GM12878 (cell line): ENCODE results near the gene RAP1GAP2. TPM values are rescaled to one million over a fixed set of nuclear protein-coding genes. Genes with fewer than 3 reads are reported as not detected.

ENCODE experiments used
- ATAC-seq: fragments of 200-7000 bp; cut with Tn5 transposase; 3 replicates; pipeline ENCODE4 v1.9.1; 2020; ENCODE audit warnings: mild to moderate bottlenecking, moderate library complexity
- BruUV-seq: library from RNA; stranded (reverse); fragments of 400-500 nt; replicated peaks from 2 replicates; lab custom pipeline; 2021; lab: Mats Ljungman, UMichigan
- CTCF ChIA-PET: fragments of 300-600 bp; sonication (Branson Sonifier 250); formaldehyde crosslinking; extraction: SDS; loops from one replicate; lab custom pipeline; 2021; ENCODE audit warnings: inconsistent platforms; lab: Yijun Ruan, JAX
- POLR2A ChIA-PET: fragments of 350-600 bp; formaldehyde crosslinking; extraction: SDS; loops from one replicate; lab custom pipeline; 2021; ENCODE audit warnings: inconsistent platforms; lab: Charles Lee
- RAD21 ChIA-PET: fragments of 300-600 bp; sonication (Branson Sonifier 250); formaldehyde crosslinking; loops from one replicate; lab custom pipeline; 2023; ENCODE audit warnings: antibody characterized with exemption; ENCODE audit not compliant: unreplicated experiment; lab: Charles Lee
- SMC1A ChIA-PET: fragments of 300-600 bp; sonication (Branson Sonifier 250); formaldehyde crosslinking; loops from one replicate; lab custom pipeline; 2023; ENCODE audit not compliant: unreplicated experiment, uncharacterized antibody; lab: Charles Lee
- DNase-seq: peaks from one replicate; pipeline ENCODE4 v3.0.0-alpha.2; 2011; ENCODE audit warnings: low read depth, low spot score
- FAIRE-seq: peaks from 3 replicates; lab custom pipeline; 2011; peaks lifted over from hg19 to GRCh38; lab: Jason Lieb, UNC
- H2AFZ ChIP-seq: 2 replicates; pipeline ENCODE4 v1.6.0; 2011; ENCODE audit warnings: low read depth, low read length, control low read depth; ENCODE audit not compliant: control insufficient read depth
- H3K27ac ChIP-seq: 2 replicates; pipeline ENCODE4 v1.5.1; 2011; ENCODE audit warnings: control low read depth; ENCODE audit not compliant: control insufficient read depth, insufficient read depth
- H3K27me3 ChIP-seq, 2 experiments: replicated peaks in 1 of 2; 2 replicates each; pipeline versions ENCODE4 v1.6.0 to v1.6.1; 2011; ENCODE audit warnings: low read length in 1 of 2; ENCODE audit not compliant: control insufficient read depth in 2 of 2, insufficient read depth in 2 of 2
- H3K36me3 ChIP-seq, 2 experiments: 2 replicates each; pipeline ENCODE4 v1.5.1; 2011; ENCODE audit warnings: low read length in 1 of 2; ENCODE audit not compliant: control insufficient read depth in 2 of 2, insufficient read depth in 2 of 2
- H3K4me1 ChIP-seq: 2 replicates; pipeline ENCODE4 v1.6.1; 2011; ENCODE audit warnings: mild to moderate bottlenecking, low read length, moderate library complexity, mixed read lengths; ENCODE audit not compliant: control insufficient read depth, insufficient read depth
- H3K4me2 ChIP-seq: 2 replicates; pipeline ENCODE4 v1.6.0; 2011; ENCODE audit warnings: control low read depth; ENCODE audit not compliant: control insufficient read depth, insufficient read depth
- H3K4me3 ChIP-seq: fragments of 200-600 bp; sonication (generic); 2 replicates; pipeline ENCODE4 v1.5.1; 2016
- H3K79me2 ChIP-seq: 2 replicates; pipeline ENCODE4 v1.6.0; 2011; ENCODE audit warnings: low read length; ENCODE audit not compliant: control insufficient read depth, insufficient read depth
- H3K9ac ChIP-seq: 2 replicates; pipeline ENCODE4 v1.8.0; 2011; ENCODE audit warnings: low read length, control low read depth, mixed read lengths; ENCODE audit not compliant: control insufficient read depth, insufficient read depth
- H3K9me3 ChIP-seq: replicated peaks from 3 replicates; pipeline ENCODE4 v1.5.1; 2011; ENCODE audit warnings: mild to moderate bottlenecking, low read length; ENCODE audit not compliant: control insufficient read depth, insufficient read depth
- H4K20me1 ChIP-seq: 2 replicates; pipeline ENCODE4 v1.6.0; 2011; ENCODE audit not compliant: control insufficient read depth, insufficient read depth
- CEBPB ChIP-seq, 2 experiments: fragments of 150-350 bp in 1 of 2; IDR thresholded peaks; 2 replicates each; pipeline ENCODE4 v1.6.1; 2012 to 2014; ENCODE audit warnings: low read depth in 2 of 2, low read length in 2 of 2, borderline replicate concordance in 1 of 2, inconsistent platforms in 1 of 2
- EED ChIP-seq: sonication (generic); IDR thresholded peaks from 2 replicates; pipeline ENCODE4 v1.6.1; 2016; ENCODE audit warnings: antibody characterized with exemption, low read depth
- POLR2A ChIP-seq: IDR thresholded peaks from 2 replicates; pipeline ENCODE4 v1.6.1; 2011; ENCODE audit warnings: low read depth, mild to moderate bottlenecking, low read length
- RFX5 ChIP-seq: IDR thresholded peaks from 2 replicates; pipeline ENCODE4 v1.6.1; 2011; ENCODE audit warnings: low read depth, low read length, improper control_type of control experiment
- SIX5 ChIP-seq: IDR thresholded peaks from 2 replicates; pipeline ENCODE4 v1.6.1; 2011; ENCODE audit warnings: mild to moderate bottlenecking, low read depth, low read length, moderate library complexity; ENCODE audit not compliant: severe bottlenecking
- WGBS: methylation state at CpG from one replicate; pipeline ENCODE4 v1.1.6; 2016; ENCODE audit warnings: low lambda C conversion rate; ENCODE audit not compliant: insufficient replicate concordance, insufficient coverage; ENCODE audit errors: missing lambda C conversion rate; 5-methylcytosine and 5-hydroxymethylcytosine counted together
- in situ Hi-C: fragments of 300-500 bp; cut with MboI; formaldehyde crosslinking; loops from 9 replicates; pipeline ENCODE4 v1.14.3; 2018; ENCODE audit warnings: mixed read lengths
- intact Hi-C: fragments of 100-400 bp; cut with micrococcal nuclease; formaldehyde crosslinking; loops from one replicate; pipeline ENCODE4 v1.14.2; 2022; ENCODE audit not compliant: unreplicated experiment
- polyA plus RNA-seq, 11 experiments: library from polyadenylated mRNA; depleted of rRNA in 4 of 11; unstranded in 6 of 11; stranded (reverse) in 5 of 11; fragments of >200 nt; fragmentation: Nextera tagmentation in 4 of 11; fragmentation: Illumina TruSeq in 1 of 11; extraction: Ambion mirVana in 4 of 11; extraction: Trizol in 1 of 11; gene quantifications; 1 replicate in 1 of 11; 2 replicates in 10 of 11; pipeline versions ENCODE4 v1.2.1 to v1.2.3, GENCODE V29; 2011 to 2016; ENCODE audit warnings: inconsistent platforms in 2 of 11, missing spikeins in 2 of 11, low read depth in 1 of 11
- total RNA-seq, 4 experiments: library from RNA; depleted of rRNA in 3 of 4; stranded (reverse); fragments of >200 nt in 3 of 4; fragmentation: Illumina TruSeq in 1 of 4; extraction: Trizol in 1 of 4; gene quantifications; 2 replicates each; pipeline versions ENCODE4 v1.2.1 to v1.2.3, GENCODE V29; 2013 to 2021
- TF ChIP-seq, protein P1 (sequence below): IDR thresholded peaks from 2 replicates; pipeline ENCODE4 v1.6.1; 2012; ENCODE audit warnings: mild to moderate bottlenecking, low read depth, low read length

The RAP1GAP2 gene
- total and polyA plus RNA-seq, 10 of the 15 experiments (the other 5 are each of a cell fraction or from before 2014, with no cell fraction given), result 0.03 to 0.95 (median 0.49) TPM; not detected in 2

DNA sequence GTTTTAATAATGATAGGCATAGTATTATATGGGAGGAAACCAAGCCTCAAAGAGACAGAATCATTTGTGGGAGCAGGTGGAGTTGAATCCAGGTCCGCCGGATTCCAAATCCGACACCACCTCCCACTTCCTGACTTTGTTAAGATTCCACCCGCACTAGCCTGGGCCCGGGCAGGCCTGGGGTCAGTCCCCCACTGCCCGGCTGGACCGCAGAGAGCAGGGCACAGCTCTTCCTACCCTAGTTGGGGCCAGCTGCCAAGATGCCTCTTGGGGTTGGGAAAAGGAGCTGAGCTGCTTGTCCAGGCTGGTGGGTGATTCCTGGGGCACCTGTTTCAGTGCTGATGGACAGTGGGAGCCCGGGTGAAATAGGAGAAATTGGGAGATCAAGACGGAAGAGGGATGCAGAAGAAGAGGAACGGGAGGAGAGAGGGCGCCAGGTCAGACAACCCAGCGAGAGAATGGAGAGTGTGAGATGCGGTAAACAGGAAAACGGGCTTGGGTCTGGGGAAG, 213.2 kb downstream of the RAP1GAP2 start:
- no peak for DNase-seq
- H4K20me1 ChIP-seq, result no peaks in the 10 kb centered on the region
- 38% methylated on average over 14 of the region's 14 CpGs for WGBS
- BruUV-seq, result no TSS peak
- TF ChIP-seq POLR2A (no peak), SIX5 (no peak), CEBPB (IDR thresholded peaks at IDR 0.05; ENCODE audit: borderline replicate concordance in 1 of 2, low read depth in 2 of 2, low read length in 2 of 2) (no peak), EED (no peak), RFX5 (no peak)
- TF ChIP-seq, protein P1, sequence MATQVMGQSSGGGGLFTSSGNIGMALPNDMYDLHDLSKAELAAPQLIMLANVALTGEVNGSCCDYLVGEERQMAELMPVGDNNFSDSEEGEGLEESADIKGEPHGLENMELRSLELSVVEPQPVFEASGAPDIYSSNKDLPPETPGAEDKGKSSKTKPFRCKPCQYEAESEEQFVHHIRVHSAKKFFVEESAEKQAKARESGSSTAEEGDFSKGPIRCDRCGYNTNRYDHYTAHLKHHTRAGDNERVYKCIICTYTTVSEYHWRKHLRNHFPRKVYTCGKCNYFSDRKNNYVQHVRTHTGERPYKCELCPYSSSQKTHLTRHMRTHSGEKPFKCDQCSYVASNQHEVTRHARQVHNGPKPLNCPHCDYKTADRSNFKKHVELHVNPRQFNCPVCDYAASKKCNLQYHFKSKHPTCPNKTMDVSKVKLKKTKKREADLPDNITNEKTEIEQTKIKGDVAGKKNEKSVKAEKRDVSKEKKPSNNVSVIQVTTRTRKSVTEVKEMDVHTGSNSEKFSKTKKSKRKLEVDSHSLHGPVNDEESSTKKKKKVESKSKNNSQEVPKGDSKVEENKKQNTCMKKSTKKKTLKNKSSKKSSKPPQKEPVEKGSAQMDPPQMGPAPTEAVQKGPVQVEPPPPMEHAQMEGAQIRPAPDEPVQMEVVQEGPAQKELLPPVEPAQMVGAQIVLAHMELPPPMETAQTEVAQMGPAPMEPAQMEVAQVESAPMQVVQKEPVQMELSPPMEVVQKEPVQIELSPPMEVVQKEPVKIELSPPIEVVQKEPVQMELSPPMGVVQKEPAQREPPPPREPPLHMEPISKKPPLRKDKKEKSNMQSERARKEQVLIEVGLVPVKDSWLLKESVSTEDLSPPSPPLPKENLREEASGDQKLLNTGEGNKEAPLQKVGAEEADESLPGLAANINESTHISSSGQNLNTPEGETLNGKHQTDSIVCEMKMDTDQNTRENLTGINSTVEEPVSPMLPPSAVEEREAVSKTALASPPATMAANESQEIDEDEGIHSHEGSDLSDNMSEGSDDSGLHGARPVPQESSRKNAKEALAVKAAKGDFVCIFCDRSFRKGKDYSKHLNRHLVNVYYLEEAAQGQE, result no peak
- TF ChIP-seq, all 136 proteins: peak for 0
- POLR2A ChIA-PET, result no interaction called here
- no peak overlapping the region for H2AFZ ChIP-seq
- FAIRE-seq (no peak), ATAC-seq (no peak)
- no peaks in the 10 kb centered on the region for H3K79me2 ChIP-seq
- CTCF ChIA-PET, result interaction anchor here (0.8 kb wide), 1 partner anchor 22 kb away, joined by 3 read pairs; no protein-coding TSS in a partner anchor
- no peak overlapping the region for H3K9ac ChIP-seq
- SMC1A ChIA-PET, result interaction anchor here (0.7 kb wide), 1 partner anchor 10 kb away, joined by 3 read pairs; no protein-coding TSS in a partner anchor
- H3K27me3 ChIP-seq, result no peaks in the 10 kb centered on the region
- H3K4me2 ChIP-seq, result no peak overlapping the region
- no peak overlapping the region for H3K4me3 ChIP-seq
- H3K27ac ChIP-seq, result no peak overlapping the region
- no peaks in the 10 kb centered on the region for H3K9me3 ChIP-seq
- RAD21 ChIA-PET, result no interaction called here
- H3K36me3 ChIP-seq, result no peaks in the 10 kb centered on the region
- H3K4me1 ChIP-seq, result peaks cover 6% of the 10 kb centered on the region
- in situ Hi-C loops, result loop anchor here (25.0 kb wide), 1 partner anchor 597 kb away; the partner anchor contains the start of gene MNT
- intact Hi-C loops, result no loop called here
